ENCODE data around the gene SRSF12.
A peak's percentile ranks its signal among the peaks of the same experiment; 100 is the strongest.

The SRSF12 gene

GRCh38 chr6:89059227-89059626 lies 58.6 kb downstream of the SRSF12 start:
- no peak overlapping the region for H3K4me3 ChIP-seq (ENCODE audit: low read length)
- no peak for DNase-seq (ENCODE audit: low read depth)
- TF ChIP-seq CTCF (conservative IDR thresholded peaks at IDR 0.05; ENCODE audit: low read length): no peak

GRCh38 chr6:89058627-89059026 lies 59.2 kb downstream of the SRSF12 start:
- TF ChIP-seq CTCF (conservative IDR thresholded peaks at IDR 0.05; ENCODE audit: low read length): no peak
- peak; percentile 38 for DNase-seq (ENCODE audit: low read depth)
- no peak overlapping the region for H3K4me3 ChIP-seq (ENCODE audit: low read length)

- no peak for DNase-seq (ENCODE audit: low read depth)
- no peak for TF ChIP-seq CTCF (conservative IDR thresholded peaks at IDR 0.05; ENCODE audit: low read length)
- no peak overlapping the region for H3K4me3 ChIP-seq (ENCODE audit: low read length)
Measured at GRCh38 chr6:89057759-89058158, 60.1 kb downstream of the SRSF12 start.

GRCh38 chr6:89054208-89054607 lies 63.7 kb downstream of the SRSF12 start:
- H3K4me3 ChIP-seq (ENCODE audit: low read length): no peak overlapping the region
- no peak for TF ChIP-seq CTCF (conservative IDR thresholded peaks at IDR 0.05; ENCODE audit: low read length)
- DNase-seq (ENCODE audit: low read depth): no peak

GRCh38 chr6:89051676-89052075 lies 66.2 kb downstream of the SRSF12 start:
- no peak for TF ChIP-seq CTCF (conservative IDR thresholded peaks at IDR 0.05; ENCODE audit: low read length)
- no peak overlapping the region for H3K4me3 ChIP-seq (ENCODE audit: low read length)
- no peak for DNase-seq (ENCODE audit: low read depth)

- no peak for DNase-seq (ENCODE audit: low read depth)
- TF ChIP-seq CTCF (conservative IDR thresholded peaks at IDR 0.05; ENCODE audit: low read length): no peak
- H3K4me3 ChIP-seq (ENCODE audit: low read length): no peak overlapping the region
Measured at GRCh38 chr6:89050697-89051096, 67.2 kb downstream of the SRSF12 start.

GRCh38 chr6:89050155-89050554 lies 67.7 kb downstream of the SRSF12 start:
- H3K4me3 ChIP-seq (ENCODE audit: low read length): no peak overlapping the region
- no peak for TF ChIP-seq CTCF (conservative IDR thresholded peaks at IDR 0.05; ENCODE audit: low read length)
- DNase-seq (ENCODE audit: low read depth): peak; percentile 78

Measured in AG10803 (cell line).